ENCODE results near the gene TMEM72.

TMEM72 gene

GRCh38 chr10:44921061-44921460, 9.9 kb downstream of the TMEM72 start:
- DNase-seq: no peak

- DNase-seq: no peak
These were observed 10.4 kb downstream of the TMEM72 start for GRCh38 chr10:44921506-44921905.

GRCh38 chr10:44922021-44922420, 10.9 kb downstream of the TMEM72 start:
- no peak for DNase-seq

- DNase-seq: peak; percentile 4
These were observed 11.8 kb downstream of the TMEM72 start for GRCh38 chr10:44922796-44923545.

- DNase-seq: no peak
These were observed 12.5 kb downstream of the TMEM72 start for GRCh38 chr10:44923611-44924010.

- DNase-seq: no peak
These were observed 13.3 kb downstream of the TMEM72 start for GRCh38 chr10:44924261-44925040.

- peak; percentile 13 for DNase-seq
These were observed 14.1 kb downstream of the TMEM72 start for GRCh38 chr10:44925224-44925623.

- DNase-seq: no peak
These were observed 14.9 kb downstream of the TMEM72 start for GRCh38 chr10:44925811-44926750.

- DNase-seq: no peak
These were observed 15.7 kb downstream of the TMEM72 start for GRCh38 chr10:44926751-44927351.

- DNase-seq: no peak
These were observed 16.2 kb downstream of the TMEM72 start for GRCh38 chr10:44927352-44927751.

- DNase-seq: no peak
These were observed 17.3 kb downstream of the TMEM72 start for GRCh38 chr10:44928462-44928861.

- DNase-seq: no peak
These were observed 18.5 kb downstream of the TMEM72 start for GRCh38 chr10:44929356-44930255.

- DNase-seq: no peak
These were observed 19.9 kb downstream of the TMEM72 start for GRCh38 chr10:44930904-44931620.

GRCh38 chr10:44931621-44932516, 20.7 kb downstream of the TMEM72 start:
- no peak for DNase-seq

- peak; percentile 34 for DNase-seq
These were observed 21.6 kb downstream of the TMEM72 start for GRCh38 chr10:44932517-44933450.

GRCh38 chr10:44933451-44934321, 22.5 kb downstream of the TMEM72 start:
- no peak for DNase-seq

- no peak for DNase-seq
These were observed 23.5 kb downstream of the TMEM72 start for GRCh38 chr10:44934416-44935200.
